Gastrocnemius medialis (tissue), 4 donors: Measurements from ENCODE around the gene TUBD1. TPM values are rescaled to one million over a fixed set of nuclear protein-coding genes. Genes with fewer than 3 reads are reported as not detected.

ENCODE experiments used
- microRNA counts, 2 donors: library from miRNA; unstranded; fragments of <30 nt; microRNA quantifications; one replicate each; lab custom pipeline; 2016
- microRNA-seq, 2 donors: library from miRNA; unstranded; fragments of <30 nt; microRNA quantifications; one replicate each; pipeline ENCODE4, GENCODE V29; 2016; ENCODE audit warnings: borderline replicate concordance in 2 of 2
- total RNA-seq, 4 donors: library from RNA; depleted of rRNA; stranded (reverse); fragments of >200 nt; gene quantifications; one replicate each; pipeline versions ENCODE4 v1.1.0 to v1.2.3, GENCODE V29; 2016

Gene TUBD1
- total RNA-seq, 4 donors from 2014 or later: 5.4 to 9.2 (median 9.2) TPM

MicroRNAs encoded within 50 kb of the gene (microRNA counts, 767-probe panel; counts per million panel counts)
- microRNA hsa-miR-21-5p (lab: Ali Mortazavi, UCI): 448 to 2,787 counts per million in 2 donors

Small RNA genes within 50 kb of the gene (microRNA-seq; reads per million reads assigned to microRNA genes)
- 18,059 to 20,908 reads per million in 2 donors for gene MIR21

Other genes with a start within 250 kb of the TUBD1 start
- 10 to 100 TPM; 17.4 to 18.7 (median 18.1) TPM for gene PTRH2, start 185.5 kb downstream of the TUBD1 start, total RNA-seq
- 10 to 100 TPM; 39.2 to 55.0 (median 48.4) TPM for gene VMP1, start 185.3 kb downstream of the TUBD1 start, total RNA-seq
- gene RPS6KB1, start 178 bp upstream of the TUBD1 start, total RNA-seq: 10 to 100 TPM; 38.4 to 58.4 (median 41.6) TPM
- 10 to 100 TPM; 10.2 to 17.9 (median 13.8) TPM for gene RNFT1, start 71.8 kb upstream of the TUBD1 start, total RNA-seq
- 10 to 100 TPM in 3 of 4 donors, 1 to 10 TPM in 1; 7.0 to 17.9 (median 10.5) TPM for gene HEATR6, start 186.0 kb upstream of the TUBD1 start, total RNA-seq